BJ (cell line): Measurements from ENCODE around the gene CR1. TPM values are rescaled to one million over a fixed set of nuclear protein-coding genes. Genes with fewer than 3 reads are reported as not detected.
"Not testable (repeated sequence)": the region's sequence is repeated elsewhere in the genome, so short reads cannot be mapped to it uniquely, and the experiment has no call there.

ENCODE experiments used
- CTCF ChIA-PET: fragments of 350-600 bp; formaldehyde crosslinking; extraction: SDS; loops from one replicate; lab custom pipeline; 2021; ENCODE audit warnings: antibody characterized with exemption, inconsistent platforms; lab: Yijun Ruan, JAX
- POLR2A ChIA-PET: fragments of 300-600 bp; sonication (Branson Sonifier 250); formaldehyde crosslinking; extraction: SDS; loops from one replicate; lab custom pipeline; 2021; ENCODE audit warnings: antibody characterized with exemption; lab: Charles Lee
- DNase-seq: peaks from one replicate; pipeline ENCODE4 v3.0.0-alpha.2; 2011; ENCODE audit warnings: low read depth
- H3K27me3 ChIP-seq: 2 replicates; pipeline ENCODE4 v1.6.0; 2011; ENCODE audit warnings: low read length; ENCODE audit not compliant: control insufficient read depth, insufficient read depth
- H3K36me3 ChIP-seq: 2 replicates; pipeline ENCODE4 v1.5.1; 2011; ENCODE audit warnings: low read length; ENCODE audit not compliant: control insufficient read depth, insufficient read depth
- H3K4me3 ChIP-seq: 2 replicates; pipeline ENCODE4 v1.5.1; 2011; ENCODE audit warnings: low read depth, mild to moderate bottlenecking, control low read depth, low read length
- CTCF ChIP-seq: IDR thresholded peaks from 2 replicates; pipeline ENCODE4 v1.5.1; 2011; ENCODE audit warnings: low read depth, mild to moderate bottlenecking, control low read depth, inconsistent platforms, low read length, moderate library complexity; ENCODE audit not compliant: insufficient read depth
- polyA plus RNA-seq: library from polyadenylated mRNA; depleted of rRNA; stranded (reverse); fragments of >200 nt; gene quantifications from 2 replicates; pipeline ENCODE4 v1.2.3, GENCODE V29; 2011

The CR1 gene
- polyA plus RNA-seq, 1 experiment = not detected

- H3K4me3 ChIP-seq, H3K36me3 ChIP-seq, H3K27me3 ChIP-seq, POLR2A ChIA-PET, CTCF ChIA-PET, DNase-seq: not testable (repeated sequence)
Observed at GRCh38 chr1:207638487-207639145, 142.7 kb downstream of the CR1 start.

- H3K27me3 ChIP-seq, H3K36me3 ChIP-seq, H3K4me3 ChIP-seq, DNase-seq, CTCF ChIA-PET: not testable (repeated sequence)
- POLR2A ChIA-PET = interaction anchor here (0.6 kb wide), 1 partner anchor 11 kb away, joined by 4 read pairs; no protein-coding TSS in a partner anchor
Observed at GRCh38 chr1:207639362-207639761, 143.4 kb downstream of the CR1 start.

GRCh38 chr1:207644166-207644851, 148.4 kb downstream of the CR1 start:
- peak overlapping the region; percentile 54 for H3K4me3 ChIP-seq
- DNase-seq = no peak
- POLR2A ChIA-PET = no interaction called here
- CTCF ChIA-PET = no interaction called here
- H3K36me3 ChIP-seq = no peaks in the 10 kb centered on the region
- H3K27me3 ChIP-seq = peaks cover 9% of the 10 kb centered on the region
- no peak for TF ChIP-seq CTCF

GRCh38 chr1:207644852-207645634, 149.1 kb downstream of the CR1 start, which contains the start of gene CR1L:
TSS of gene CR1L (plus strand) at chr1:207645133. CDS start at chr1:207645234, 101 bp downstream.
- DNase-seq = no peak
- Histone ChIP-seq H3K36me3 (no peaks in the 10 kb centered on the region), H3K27me3 (peaks cover 9% of the 10 kb centered on the region), H3K4me3 (peak within 1 kb of the TSS; percentile 54)
- ChIA-PET CTCF (interaction anchor here (0.6 kb wide), 1 partner anchor 19 kb away, joined by 5 read pairs; no protein-coding TSS in a partner anchor), POLR2A (no interaction called here)
- no peak for TF ChIP-seq CTCF

GRCh38 chr1:207645635-207646081, 149.7 kb downstream of the CR1 start:
- DNase-seq = no peak
- POLR2A ChIA-PET = no interaction called here
- no peak for TF ChIP-seq CTCF
- CTCF ChIA-PET = interaction anchor here (0.6 kb wide), 1 partner anchor 18 kb away, joined by 5 read pairs; no protein-coding TSS in a partner anchor
- H3K36me3 ChIP-seq = no peaks in the 10 kb centered on the region
- H3K4me3 ChIP-seq = peak overlapping the region; percentile 54; the same call in 1 of the 2 replicates
- H3K27me3 ChIP-seq = peaks cover 9% of the 10 kb centered on the region

- DNase-seq = no peak
- no peaks in the 10 kb centered on the region for H3K36me3 ChIP-seq
- ChIA-PET POLR2A (no interaction called here), CTCF (no interaction called here)
- no peak for TF ChIP-seq CTCF
- H3K4me3 ChIP-seq = no peak overlapping the region
- peaks cover 9% of the 10 kb centered on the region for H3K27me3 ChIP-seq
Observed at GRCh38 chr1:207646171-207646570, 150.2 kb downstream of the CR1 start.
